Iris pigment epithelial cell (primary cell): Measurements from ENCODE around the gene RASGEF1C.

Source experiments
- DNase-seq: peaks from one replicate; pipeline ENCODE4 v3.0.0-alpha.2; 2011; ENCODE audit warnings: low read depth

The RASGEF1C gene

DNA sequence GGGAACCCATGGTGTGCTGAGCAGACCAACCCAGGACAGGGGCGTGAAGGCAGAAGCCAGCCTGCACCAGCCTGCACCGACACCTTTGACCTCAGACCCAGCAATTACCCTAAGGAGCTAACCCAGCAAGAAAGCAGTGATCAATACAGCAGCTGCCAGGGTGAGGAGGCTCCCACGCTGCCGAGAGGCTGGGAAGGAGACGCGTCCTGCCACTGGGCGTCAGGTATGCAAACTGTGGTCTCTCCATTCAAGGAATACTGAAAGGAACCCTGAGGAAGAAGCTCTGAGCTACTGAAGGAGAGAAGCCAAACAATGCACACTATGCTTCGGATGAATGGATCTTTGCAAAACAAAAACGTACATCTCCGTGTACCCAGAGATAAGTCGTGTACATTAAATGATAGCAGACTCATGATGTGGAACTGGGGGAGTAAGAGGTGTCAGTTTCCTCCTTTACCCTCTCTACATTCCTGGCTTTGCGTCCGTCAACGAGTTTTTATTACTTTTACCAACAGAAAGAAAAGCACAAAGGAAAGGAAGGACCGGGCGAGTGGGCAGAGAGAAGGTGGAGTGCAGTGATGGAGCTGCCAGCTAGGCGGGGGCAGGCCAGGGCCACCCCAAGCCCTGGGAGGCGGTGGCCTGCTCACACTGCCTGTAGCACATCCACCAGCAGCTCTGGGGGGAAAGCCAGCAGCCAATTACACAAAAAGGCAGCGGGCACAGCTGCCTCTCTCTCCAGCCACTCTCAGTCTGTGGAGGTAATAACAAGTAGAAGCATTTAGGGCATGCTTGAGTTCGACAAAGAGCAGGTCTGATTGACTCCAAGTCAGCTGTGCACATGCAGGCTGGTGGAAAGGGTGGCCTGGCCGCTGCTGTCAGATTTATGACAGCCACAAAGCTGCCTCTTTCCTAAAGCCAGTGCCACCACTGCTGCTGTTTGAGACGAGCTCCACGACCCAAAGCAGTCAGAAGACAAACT lies 29.3 kb downstream of the RASGEF1C start:
- DNase-seq, result no peak

DNA sequence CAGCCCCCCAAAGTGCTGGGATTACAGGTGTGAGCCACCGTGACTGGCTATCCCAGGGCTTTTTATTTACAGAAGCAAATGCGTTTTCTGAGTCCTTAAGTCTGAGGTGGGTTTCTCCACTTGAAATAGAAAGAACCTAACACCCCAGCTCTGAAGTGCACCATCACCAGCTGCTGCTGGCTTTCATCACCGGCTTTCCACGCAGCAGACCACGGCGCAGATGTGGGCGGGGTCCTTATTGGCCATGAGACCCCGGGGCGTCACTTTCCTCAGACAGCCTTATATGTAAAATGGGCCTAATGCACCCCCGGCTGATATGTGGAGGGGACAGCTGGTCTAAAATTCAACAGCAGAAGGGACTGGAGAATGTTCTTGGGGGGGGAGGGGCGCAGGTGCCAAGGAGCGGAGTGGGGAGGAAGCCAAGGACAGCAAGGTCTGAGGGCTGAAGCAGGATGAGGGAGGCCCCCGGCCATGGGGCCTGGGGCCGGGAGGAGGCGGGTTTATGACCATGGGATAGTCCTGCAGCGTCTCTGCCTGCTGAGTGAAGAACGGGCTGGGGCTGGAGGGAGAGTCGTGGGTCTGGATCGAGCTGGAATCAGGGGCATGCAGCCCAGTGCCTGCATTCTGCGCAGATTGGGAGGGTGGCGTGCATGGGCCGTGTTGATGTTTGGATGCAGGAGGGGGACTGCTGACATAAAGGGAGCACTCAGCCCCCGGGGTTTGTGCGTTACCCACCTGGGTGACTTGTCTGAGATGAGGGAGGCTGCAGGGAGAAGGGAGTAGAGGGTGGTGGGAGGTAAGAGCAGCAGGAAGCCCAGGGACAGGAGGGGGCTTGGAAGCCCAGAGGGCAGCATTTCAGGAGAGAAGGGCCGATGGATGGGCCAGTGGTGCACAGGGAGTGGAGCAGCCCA lies 30.2 kb downstream of the RASGEF1C start:
- no peak for DNase-seq

GRCh38 chr5:180176191-180176590 lies 32.8 kb downstream of the RASGEF1C start:
- no peak for DNase-seq

DNA sequence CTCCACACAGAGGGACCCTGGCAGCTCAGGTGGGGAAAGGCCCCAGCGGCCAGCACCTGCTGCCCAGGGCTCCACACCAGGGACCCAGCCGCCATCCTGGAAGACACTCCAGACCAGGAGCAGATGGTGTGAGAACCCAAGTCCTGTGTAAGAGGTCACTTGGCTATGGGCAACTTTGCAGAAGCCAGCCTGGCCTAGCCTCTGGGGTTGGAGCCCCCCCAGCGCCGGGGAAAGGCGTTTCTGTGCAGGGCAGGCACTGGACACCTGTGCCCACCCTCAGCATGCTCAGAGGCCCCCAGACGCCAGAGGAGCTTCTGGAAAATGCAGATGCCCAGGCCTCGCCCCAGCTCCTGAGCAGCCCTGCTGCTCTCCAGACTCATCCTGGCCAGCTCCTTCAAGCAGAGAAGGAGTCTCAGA lies 34.0 kb downstream of the RASGEF1C start:
- DNase-seq, result no peak

DNA sequence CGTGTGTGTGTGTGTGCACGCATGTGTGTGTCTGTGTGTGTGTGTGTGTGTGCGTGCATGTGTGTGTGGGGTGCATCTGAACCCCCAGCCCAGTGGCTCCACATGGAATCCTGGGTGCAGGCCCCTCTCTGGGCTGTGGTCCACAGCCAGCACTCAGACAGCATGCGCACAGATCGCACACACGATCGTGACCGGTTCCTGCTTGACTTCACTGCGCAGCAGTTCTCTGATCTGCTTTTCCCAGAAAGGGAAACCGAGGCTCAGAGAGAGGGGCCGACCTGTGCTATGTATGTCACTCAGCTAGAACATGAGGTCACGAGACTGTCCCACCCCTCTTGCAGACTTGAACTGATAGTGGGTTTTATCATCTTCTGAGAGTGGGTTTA lies 34.4 kb downstream of the RASGEF1C start:
- no peak for DNase-seq

DNA sequence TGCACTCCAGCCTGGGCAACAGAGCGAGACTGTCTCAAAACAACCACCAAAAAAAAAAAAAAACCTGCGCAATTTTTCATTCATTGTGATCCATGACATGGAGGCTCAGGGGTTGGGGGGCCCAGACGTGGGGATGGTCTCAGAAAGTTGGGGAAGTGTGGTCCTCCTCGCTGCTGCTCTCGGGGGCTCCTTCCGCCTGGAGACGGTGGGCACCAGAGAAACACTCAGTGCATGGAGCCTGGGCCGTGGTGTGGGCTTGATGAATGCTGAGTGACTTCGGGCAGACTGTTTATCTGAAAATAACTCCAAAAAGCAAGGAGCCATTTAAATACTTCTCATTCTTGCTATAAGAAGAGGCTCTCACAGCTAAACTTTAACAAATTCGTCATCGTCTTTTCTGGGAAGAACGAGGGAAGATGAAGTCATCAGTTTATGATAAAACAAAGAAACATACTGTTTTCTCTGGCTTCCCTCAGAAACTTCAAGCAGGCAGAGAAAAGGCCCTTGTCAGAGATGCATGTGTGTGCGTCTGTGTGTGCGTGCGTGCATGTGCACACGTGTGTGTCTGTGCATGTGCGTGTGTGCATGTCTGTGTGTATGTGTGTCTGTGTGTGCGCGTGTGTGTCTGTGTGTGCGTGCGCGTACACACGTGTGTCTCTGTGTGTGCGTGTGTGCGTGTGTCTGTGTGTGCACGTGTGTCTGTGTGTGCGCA lies 35.0 kb downstream of the RASGEF1C start:
- DNase-seq, result peak; percentile 76

DNA sequence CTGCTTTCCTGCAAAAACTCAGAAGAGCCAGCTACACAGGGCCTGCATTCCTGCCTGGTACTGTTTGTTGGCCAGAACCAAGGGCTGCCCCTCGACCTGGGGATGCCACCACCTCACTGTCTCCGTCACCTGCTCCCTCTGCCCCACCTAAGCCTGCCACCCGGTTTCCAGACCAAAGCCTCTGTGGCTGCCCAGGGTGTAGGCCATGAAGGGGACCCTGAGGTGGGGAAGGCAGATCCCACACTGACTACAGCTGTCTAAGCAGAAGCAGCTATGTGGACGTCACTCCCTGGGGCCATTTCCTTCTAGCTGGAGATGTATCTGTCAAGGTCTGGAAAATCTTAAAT lies 35.8 kb downstream of the RASGEF1C start:
- no peak for DNase-seq

GRCh38 chr5:180172447-180173197 lies 36.4 kb downstream of the RASGEF1C start:
- no peak for DNase-seq

DNA sequence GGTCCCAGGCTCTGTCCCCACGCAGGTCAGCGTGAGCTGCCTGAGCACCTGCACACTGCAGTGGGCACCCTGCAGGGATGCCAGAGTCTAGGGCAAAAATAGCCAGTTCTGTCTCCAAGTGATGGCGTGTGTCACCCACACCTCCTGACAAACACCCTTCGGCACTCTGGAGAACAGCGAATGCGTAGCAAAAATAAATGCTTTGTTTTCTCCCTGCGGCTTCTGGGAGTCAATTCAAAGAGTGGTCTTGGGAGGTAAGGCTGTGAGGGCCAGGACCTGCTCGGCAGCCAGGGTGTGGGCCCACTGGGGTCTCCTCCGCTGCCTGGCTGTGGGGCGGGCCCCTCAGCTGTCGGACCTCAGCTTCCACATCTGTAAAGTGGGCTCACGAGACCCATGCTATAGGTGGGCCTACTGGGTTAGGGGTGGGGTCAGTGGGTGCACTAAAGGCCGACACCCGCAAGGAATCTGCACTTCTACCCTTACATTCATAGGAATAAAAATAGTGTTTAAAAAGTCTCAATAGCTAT lies 37.4 kb downstream of the RASGEF1C start:
- no peak for DNase-seq

- DNase-seq, result no peak
These were observed 38.0 kb downstream of the RASGEF1C start for GRCh38 chr5:180170810-180171567.

GRCh38 chr5:180170106-180170809 lies 38.8 kb downstream of the RASGEF1C start:
- no peak for DNase-seq

- no peak for DNase-seq
These were observed 39.5 kb downstream of the RASGEF1C start for GRCh38 chr5:180169248-180170105.

DNA sequence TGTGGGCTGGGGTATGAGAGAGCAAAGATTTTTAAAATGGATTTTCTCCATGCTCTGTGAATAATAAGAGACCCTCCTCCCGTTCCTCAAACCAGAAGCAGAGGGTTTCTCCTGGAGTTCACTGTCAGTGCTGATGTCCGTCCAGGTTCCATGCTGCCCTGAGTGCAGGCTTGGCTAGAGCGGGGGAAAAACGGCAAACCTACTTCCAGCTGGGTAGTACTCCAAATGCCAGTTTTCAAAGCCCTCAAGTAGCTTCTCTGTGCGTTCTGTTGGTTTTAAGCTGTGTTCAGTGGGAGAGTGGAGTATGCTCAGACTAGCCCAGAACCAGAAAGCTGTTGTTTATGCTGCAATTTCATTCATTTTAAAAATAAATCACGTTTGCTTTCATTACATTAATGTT lies 40.3 kb downstream of the RASGEF1C start:
- DNase-seq, result no peak

GRCh38 chr5:180166176-180166575 lies 42.8 kb downstream of the RASGEF1C start:
- no peak for DNase-seq

DNA sequence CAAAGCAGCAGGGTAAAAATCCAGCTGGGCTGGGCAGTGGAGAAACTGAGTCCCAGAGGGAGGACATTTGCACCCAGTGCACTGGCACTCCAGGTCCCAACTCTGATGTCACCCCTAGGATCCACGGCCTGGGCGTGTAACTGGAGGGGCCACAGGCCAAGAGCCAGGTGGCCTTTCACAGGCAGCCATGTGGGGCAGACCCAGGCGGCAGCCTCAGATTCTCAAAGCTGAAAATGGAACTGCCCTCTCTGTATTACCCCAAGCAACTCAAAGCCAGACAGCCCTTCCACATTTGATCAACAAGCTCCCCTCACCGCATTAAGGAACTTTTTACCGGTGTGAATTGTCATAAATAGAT lies 46.7 kb downstream of the RASGEF1C start:
- DNase-seq, result no peak

- DNase-seq, result no peak
These were observed 47.3 kb downstream of the RASGEF1C start for GRCh38 chr5:180161420-180162303.

- DNase-seq, result no peak
These were observed 48.2 kb downstream of the RASGEF1C start for GRCh38 chr5:180160789-180161188.

GRCh38 chr5:180160215-180160614 lies 48.8 kb downstream of the RASGEF1C start:
- no peak for DNase-seq
